Tibial artery (tissue), 4 donors: ENCODE results near the gene COL27A1.

Experiments
- DNase-seq, 2 donors: peaks; one replicate each; pipeline ENCODE4 v3.0.0-alpha.2; 2019
- H3K27ac ChIP-seq, 2 donors: fragments of 200-600 bp; sonication (generic) in 1 of 2; 1 replicate in 1 of 2; 2 replicates in 1 of 2; pipeline ENCODE4 v1.5.1; 2018 to 2019; ENCODE audit warnings: mild to moderate bottlenecking in 1 of 2
- H3K27me3 ChIP-seq, 2 donors: fragments of 200-600 bp; sonication (generic) in 1 of 2; one replicate each; pipeline versions ENCODE4 v1.5.1 to v1.6.0; 2016 to 2019
- H3K36me3 ChIP-seq, 3 donors: fragments of 200-600 bp; sonication (generic) in 2 of 3; one replicate each; pipeline ENCODE4 v1.5.1; 2016 to 2019; ENCODE audit warnings: mild to moderate bottlenecking in 2 of 3
- H3K4me1 ChIP-seq, 4 donors: fragments of 200-600 bp; sonication (generic) in 2 of 4; 1 replicate in 3 of 4; 2 replicates in 1 of 4; pipeline ENCODE4 v1.5.1; 2016 to 2019
- H3K4me3 ChIP-seq, 2 donors: fragments of 200-600 bp; sonication (generic) in 1 of 2; 1 replicate in 1 of 2; 2 replicates in 1 of 2; pipeline ENCODE4 v1.5.1; 2018 to 2019; ENCODE audit warnings: mild to moderate bottlenecking in 2 of 2
- H3K9me3 ChIP-seq, 3 donors: fragments of 200-600 bp; sonication (generic) in 1 of 3; one replicate each; pipeline ENCODE4 v1.5.1; 2016 to 2019
- CTCF ChIP-seq, 2 experiments: fragments of 200-600 bp in 1 of 2; fragments of 450-650 bp in 1 of 2; IDR thresholded peaks; one replicate each; pipeline ENCODE4 v1.5.1; 2017 to 2019; ENCODE audit warnings: antibody characterized with exemption in 2 of 2, mild to moderate bottlenecking in 1 of 2, moderate library complexity in 1 of 2
- intact Hi-C: fragments of 100-400 bp; cut with DNase I; formaldehyde crosslinking; loops from one replicate; pipeline ENCODE4 v1.15.0; 2023; ENCODE audit warnings: low total_unique reads

COL27A1 gene

DNA sequence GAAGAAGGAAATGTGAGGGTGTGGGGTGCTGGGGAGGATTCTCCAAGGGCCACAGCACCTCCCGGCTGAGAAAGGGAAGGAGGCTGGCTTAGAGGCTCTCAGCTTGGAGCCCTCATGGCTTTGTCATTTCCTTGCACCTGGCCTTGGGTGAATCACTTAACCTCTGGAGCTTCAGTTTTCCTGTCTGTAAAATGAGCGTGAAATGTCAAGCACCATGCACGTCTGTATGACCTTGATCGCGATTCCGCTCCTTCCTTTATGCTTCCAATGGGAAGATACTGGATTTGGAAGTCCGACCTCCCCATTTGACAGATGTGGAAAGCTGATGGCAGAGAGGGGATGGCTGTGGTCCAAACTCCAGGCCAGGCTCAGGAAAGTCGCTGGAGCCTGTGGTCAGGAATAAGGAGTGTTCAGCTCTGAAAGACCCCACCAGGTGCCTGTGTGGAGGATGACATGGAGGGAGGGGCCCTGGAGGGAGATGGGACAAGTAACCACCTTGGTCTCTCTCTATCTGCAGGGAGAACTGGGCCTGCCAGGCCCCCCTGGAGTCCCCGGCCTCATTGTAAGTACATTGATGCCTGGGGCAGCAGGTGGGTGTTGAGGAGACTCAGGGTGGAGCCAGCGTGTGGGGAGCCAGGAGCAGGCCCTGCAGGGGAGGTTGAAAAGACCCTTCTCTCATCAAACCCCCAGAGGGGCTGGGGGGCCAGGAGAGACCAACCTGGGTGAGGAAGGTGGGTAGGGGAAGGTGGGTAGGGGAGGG lies 66.5 kb downstream of the COL27A1 start:
- Histone ChIP-seq H3K27me3 (no peaks in the 10 kb centered on the region), H3K9me3 (no peaks in the 10 kb centered on the region), H3K27ac (no peak overlapping the region), H3K4me3 (no peak overlapping the region), H3K4me1 (peaks cover 0 to 17% (median 2%) of the 10 kb centered on the region in 4 donors), H3K36me3 (no peaks in the 10 kb centered on the region)
- no peak for DNase-seq
- TF ChIP-seq CTCF (IDR thresholded peaks at IDR 0.05): no peak
- intact Hi-C loops: no loop called here

DNA sequence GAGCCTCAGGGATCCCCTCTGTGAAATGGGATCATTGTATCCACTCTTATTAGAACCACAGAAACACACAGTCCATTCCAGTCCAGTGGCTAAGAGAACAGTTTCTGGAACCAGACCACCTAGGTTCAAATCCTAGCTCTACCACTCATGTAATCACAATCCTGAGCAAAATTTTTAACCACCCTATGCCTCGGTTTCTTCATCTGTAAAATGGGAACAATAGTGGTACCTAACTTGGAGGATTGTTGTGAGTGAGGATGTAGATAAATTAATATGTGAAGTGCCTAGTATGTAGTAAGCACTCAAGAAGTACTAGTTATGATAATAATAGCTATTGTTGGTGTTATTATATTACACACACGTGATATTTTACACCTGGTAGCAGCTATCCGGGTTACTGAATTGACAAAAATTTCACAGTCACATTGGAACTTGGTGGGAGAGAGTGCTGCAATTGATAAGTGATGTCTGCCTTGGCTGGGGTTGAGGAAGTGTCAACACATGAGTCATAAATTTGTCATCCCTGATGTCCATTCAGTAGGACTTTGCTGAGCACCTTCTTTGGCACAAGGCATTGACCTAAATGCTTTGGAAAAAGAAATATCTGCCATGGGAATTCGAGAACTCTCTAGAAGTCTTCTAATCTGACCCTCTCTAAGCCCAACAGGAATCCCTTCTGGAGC lies 68.4 kb downstream of the COL27A1 start:
- Histone ChIP-seq H3K4me3 (no peak overlapping the region), H3K9me3 (no peaks in the 10 kb centered on the region), H3K4me1 (peaks cover 0 to 17% (median 2%) of the 10 kb centered on the region in 4 donors), H3K27me3 (no peaks in the 10 kb centered on the region), H3K36me3 (no peaks in the 10 kb centered on the region), H3K27ac (no peak overlapping the region)
- no peak for DNase-seq
- TF ChIP-seq CTCF (IDR thresholded peaks at IDR 0.05): no peak
- intact Hi-C loops: no loop called here

- H3K36me3 ChIP-seq: no peaks in the 10 kb centered on the region
- DNase-seq: no peak
- H3K9me3 ChIP-seq: no peaks in the 10 kb centered on the region
- peaks cover 0 to 17% (median 2%) of the 10 kb centered on the region in 4 donors for H3K4me1 ChIP-seq
- H3K27ac ChIP-seq: no peak overlapping the region
- intact Hi-C loops: no loop called here
- no peak for TF ChIP-seq CTCF (IDR thresholded peaks at IDR 0.05)
- no peak overlapping the region for H3K4me3 ChIP-seq
- no peaks in the 10 kb centered on the region for H3K27me3 ChIP-seq
These were observed 68.9 kb downstream of the COL27A1 start for GRCh38 chr9:114224247-114224610.

DNA sequence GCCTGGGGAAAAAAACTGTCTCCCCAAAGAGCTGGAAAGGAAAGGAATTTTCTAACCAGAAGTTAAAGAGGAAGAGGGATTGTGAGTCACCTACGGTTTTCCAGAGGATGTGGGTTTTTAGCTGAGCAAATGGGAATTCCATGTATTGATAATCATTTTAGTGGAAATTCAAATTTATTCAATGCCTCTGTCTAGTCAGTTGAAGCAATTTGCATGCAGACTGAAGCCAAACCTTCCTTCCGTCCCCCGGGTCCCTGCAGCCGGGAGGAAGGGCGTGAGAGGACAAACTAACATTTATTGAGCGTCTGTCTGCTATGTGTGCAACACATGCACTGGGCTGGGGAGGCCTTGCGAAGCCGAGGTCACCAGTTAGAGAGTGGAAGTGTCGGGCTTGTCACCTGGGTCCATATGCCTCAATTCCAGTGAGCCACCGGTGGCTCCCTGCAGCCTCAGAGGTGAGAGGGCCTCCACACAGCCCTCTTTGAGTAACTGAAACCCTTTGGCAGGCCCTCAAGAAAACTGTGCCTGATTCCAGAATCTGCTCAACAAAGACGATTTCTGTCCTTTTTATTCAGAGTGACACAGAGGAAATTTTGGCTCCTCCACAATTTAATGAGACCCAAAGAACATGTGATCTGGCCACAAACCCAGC lies 70.3 kb downstream of the COL27A1 start:
- intact Hi-C loops: no loop called here
- no peak for DNase-seq
- Histone ChIP-seq H3K4me1 (peaks cover 0 to 24% (median 2%) of the 10 kb centered on the region in 4 donors), H3K27me3 (no peaks in the 10 kb centered on the region), H3K36me3 (no peaks in the 10 kb centered on the region), H3K4me3 (no peak overlapping the region), H3K27ac (no peak overlapping the region), H3K9me3 (no peaks in the 10 kb centered on the region)
- no peak for TF ChIP-seq CTCF (IDR thresholded peaks at IDR 0.05)

DNA sequence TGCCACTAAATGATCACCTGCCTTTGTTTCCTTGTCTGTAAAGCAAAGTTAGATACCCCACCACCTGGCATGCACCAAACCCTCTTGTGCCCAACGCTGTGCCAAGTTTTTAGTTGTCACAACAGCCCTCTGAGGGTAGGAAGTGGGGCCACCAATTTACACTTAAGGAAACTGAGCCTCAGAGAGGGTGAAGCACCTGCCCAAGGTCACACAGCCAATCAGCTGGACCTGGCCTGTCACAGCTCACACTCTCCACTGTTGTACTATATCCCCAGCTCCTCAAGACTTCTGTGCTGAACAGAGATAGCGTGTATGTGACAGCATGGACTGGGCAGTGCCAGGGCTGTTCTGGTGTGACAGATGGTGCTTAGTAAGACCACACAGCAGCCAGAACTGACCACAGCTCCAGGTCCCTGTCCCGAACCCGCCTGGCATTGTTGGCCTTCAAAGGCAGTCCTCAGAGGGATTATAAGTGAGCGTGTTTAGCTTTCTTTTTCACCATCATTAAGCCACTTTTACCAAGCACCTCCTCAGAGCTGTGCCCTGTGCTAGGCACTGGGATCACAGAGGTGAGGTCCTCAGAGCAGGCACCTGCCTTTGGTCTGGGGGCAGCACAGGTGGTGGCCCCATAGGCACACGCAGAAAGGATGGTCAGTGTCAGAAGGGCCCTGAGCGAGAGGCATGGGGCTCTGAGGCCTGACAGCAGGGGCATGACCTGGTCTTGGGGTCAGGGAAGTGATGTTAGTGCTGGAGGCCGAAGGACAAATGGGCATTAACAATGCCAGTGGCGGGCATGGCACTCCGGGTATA lies 71.1 kb downstream of the COL27A1 start:
- Histone ChIP-seq H3K4me1 (peaks cover 0 to 24% (median 2%) of the 10 kb centered on the region in 4 donors), H3K4me3 (no peak overlapping the region), H3K36me3 (no peaks in the 10 kb centered on the region), H3K27me3 (no peaks in the 10 kb centered on the region), H3K9me3 (no peaks in the 10 kb centered on the region), H3K27ac (no peak overlapping the region)
- TF ChIP-seq CTCF (IDR thresholded peaks at IDR 0.05): no peak
- intact Hi-C loops: no loop called here
- DNase-seq: no peak
